Measurements from ENCODE around the gene GATD1.

- TF ChIP-seq CTCF (IDR thresholded peaks at IDR 0.05) = peak; percentile 36
- TF ChIP-seq EZH2 (IDR thresholded peaks at IDR 0.05; ENCODE audit: borderline replicate concordance, insufficient read depth, low read depth, low read length, poor library complexity, severe bottlenecking) = no peak
Measured at GRCh38 chr11:783581-784015, 6.3 kb upstream of the GATD1 start.
